Colonic mucosa (tissue), 4 donors: ENCODE results near the gene RNF157. TPM values are rescaled to one million over a fixed set of nuclear protein-coding genes. Genes with fewer than 3 reads are reported as not detected.
A peak's percentile ranks its signal among the peaks of the same experiment; 100 is the strongest.
"Not testable (repeated sequence)": the region's sequence is repeated elsewhere in the genome, so short reads cannot be mapped to it uniquely, and the experiment has no call there.

ENCODE experiments used
- DNase-seq: peaks from one replicate; pipeline ENCODE4 v3.0.0-alpha.2; 2020
- H3K27ac ChIP-seq: fragments of 200-600 bp; one replicate; pipeline ENCODE4 v1.8.0; 2021
- H3K27me3 ChIP-seq: fragments of 200-600 bp; one replicate; pipeline ENCODE4 v1.8.0; 2021
- H3K36me3 ChIP-seq: fragments of 200-600 bp; one replicate; pipeline ENCODE4 v1.8.0; 2021
- H3K4me1 ChIP-seq: fragments of 200-600 bp; one replicate; pipeline ENCODE4 v1.8.0; 2021; ENCODE audit warnings: mild to moderate bottlenecking
- H3K4me3 ChIP-seq: fragments of 200-600 bp; one replicate; pipeline ENCODE4 v1.8.0; 2021
- H3K9ac ChIP-seq, 2 donors: one replicate each; pipeline ENCODE4 v1.7.0; 2013; ENCODE audit warnings: control low read depth in 2 of 2, low read depth in 2 of 2, low read length in 2 of 2
- H3K9me3 ChIP-seq: fragments of 200-600 bp; one replicate; pipeline ENCODE4 v1.8.0; 2021
- CTCF ChIP-seq: fragments of 200-600 bp; IDR thresholded peaks from one replicate; pipeline ENCODE4 v1.8.0; 2022; ENCODE audit warnings: antibody characterized with exemption, mild to moderate bottlenecking
- intact Hi-C: fragments of 100-400 bp; cut with DNase I; formaldehyde crosslinking; loops from one replicate; pipeline ENCODE4 v1.14.1; 2022
- total RNA-seq, 2 donors: library from RNA; stranded (reverse); fragmentation: NEBNext Ultra II Directional in 1 of 2; extraction: Animal tissue kit (Norgen Biotek cat#: 25700) in 1 of 2; gene quantifications; one replicate each; pipeline ENCODE4 v1.2.1, GENCODE V29; 2021
- donor health status: healthy.
- donor health status: DM: no; HTN: no; CAD: no.
- donor health status: DM: no; HTN: no; CAD: no.

RNF157 gene
- total RNA-seq, 2 donors from 2014 or later: 23.7 to 30.2 TPM

DNA sequence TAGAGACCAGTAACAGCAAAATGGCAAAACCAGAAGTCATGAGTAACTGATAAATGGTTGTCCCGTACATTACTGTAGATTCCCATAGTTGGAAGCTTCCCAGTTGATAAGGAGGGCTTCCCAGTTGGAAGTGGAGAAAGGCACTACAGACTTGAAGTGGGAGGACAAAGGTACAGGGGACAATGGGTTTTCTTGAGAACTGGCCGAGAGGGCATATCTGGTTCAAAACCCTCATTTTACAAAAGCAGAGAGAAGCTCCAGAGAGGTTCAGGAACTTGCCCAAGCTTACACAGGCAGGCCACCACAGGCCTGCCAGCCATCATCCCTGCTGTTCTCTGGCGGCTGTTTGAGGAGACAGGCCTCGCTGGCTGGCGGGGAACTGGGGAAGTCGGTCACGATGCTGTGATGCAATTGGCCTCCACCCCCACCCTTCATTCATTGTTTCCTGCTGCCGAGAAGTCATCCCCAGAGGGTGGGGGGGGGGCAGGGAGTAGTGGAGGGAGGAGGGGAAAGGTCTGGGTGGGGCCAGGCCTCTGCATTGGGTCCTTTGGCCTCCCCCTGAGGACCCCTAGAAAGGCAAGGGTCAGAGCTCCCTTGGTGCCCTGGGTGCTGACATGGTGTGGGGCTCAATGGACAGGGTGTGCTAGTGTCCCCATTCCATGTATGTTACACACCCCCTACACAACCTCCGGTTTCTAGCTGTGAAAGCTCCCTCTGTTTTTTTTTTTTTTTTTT lies 27.9 kb upstream of the RNF157 start:
- Histone ChIP-seq H3K27me3 (no peaks in the 10 kb centered on the region), H3K9me3 (no peaks in the 10 kb centered on the region), H3K9ac (peak overlapping the region; percentile 57 to 58), H3K4me1 (peaks cover 45% of the 10 kb centered on the region), H3K4me3 (no peak overlapping the region), H3K27ac (peak overlapping the region; percentile 79), H3K36me3 (no peaks in the 10 kb centered on the region)
- peak; percentile 77 for DNase-seq
- intact Hi-C loops: no loop called here
- TF ChIP-seq CTCF: no peak

GRCh38 chr17:76267581-76268001 lies 27.3 kb upstream of the RNF157 start:
- H3K36me3 ChIP-seq, H3K27me3 ChIP-seq, DNase-seq, H3K9me3 ChIP-seq, H3K4me3 ChIP-seq, intact Hi-C loops: not testable (repeated sequence)
- H3K27ac ChIP-seq: peak overlapping the region; percentile 79
- H3K4me1 ChIP-seq: peaks cover 50% of the 10 kb centered on the region
- H3K9ac ChIP-seq: peak overlapping the region; percentile 57 to 58

- DNase-seq: no peak
- Histone ChIP-seq H3K9me3 (no peaks in the 10 kb centered on the region), H3K36me3 (no peaks in the 10 kb centered on the region), H3K9ac (peak overlapping the region in 1 of 2 donors; percentile 94), H3K4me1 (peaks cover 46% of the 10 kb centered on the region), H3K27ac (peak overlapping the region; percentile 84), H3K4me3 (peak overlapping the region; percentile 93), H3K27me3 (no peaks in the 10 kb centered on the region)
- TF ChIP-seq CTCF: no peak
- intact Hi-C loops: no loop called here
Observed at GRCh38 chr17:76267051-76267576, 26.8 kb upstream of the RNF157 start.

- H3K9ac ChIP-seq: peak overlapping the region; percentile 85 to 94
- no peaks in the 10 kb centered on the region for H3K36me3 ChIP-seq
- H3K9me3 ChIP-seq: no peaks in the 10 kb centered on the region
- H3K4me3 ChIP-seq: peak overlapping the region; percentile 93
- no peak for TF ChIP-seq CTCF
- DNase-seq: peak; percentile 67
- intact Hi-C loops: no loop called here
- H3K27ac ChIP-seq: peak overlapping the region; percentile 84
- H3K27me3 ChIP-seq: no peaks in the 10 kb centered on the region
- peaks cover 43% of the 10 kb centered on the region for H3K4me1 ChIP-seq
Observed at GRCh38 chr17:76266244-76266938, 26.1 kb upstream of the RNF157 start.

GRCh38 chr17:76265624-76266243 lies 25.4 kb upstream of the RNF157 start:
- no peak for TF ChIP-seq CTCF
- H3K4me1 ChIP-seq: peaks cover 38% of the 10 kb centered on the region
- peak; percentile 67 for DNase-seq
- intact Hi-C loops: no loop called here
- H3K9ac ChIP-seq: peak overlapping the region; percentile 85 to 94
- no peaks in the 10 kb centered on the region for H3K9me3 ChIP-seq
- no peaks in the 10 kb centered on the region for H3K36me3 ChIP-seq
- peak overlapping the region; percentile 84 for H3K27ac ChIP-seq
- H3K27me3 ChIP-seq: no peaks in the 10 kb centered on the region
- peak overlapping the region; percentile 93 for H3K4me3 ChIP-seq
